Measurements from ENCODE around the gene PIK3AP1.

DNA sequence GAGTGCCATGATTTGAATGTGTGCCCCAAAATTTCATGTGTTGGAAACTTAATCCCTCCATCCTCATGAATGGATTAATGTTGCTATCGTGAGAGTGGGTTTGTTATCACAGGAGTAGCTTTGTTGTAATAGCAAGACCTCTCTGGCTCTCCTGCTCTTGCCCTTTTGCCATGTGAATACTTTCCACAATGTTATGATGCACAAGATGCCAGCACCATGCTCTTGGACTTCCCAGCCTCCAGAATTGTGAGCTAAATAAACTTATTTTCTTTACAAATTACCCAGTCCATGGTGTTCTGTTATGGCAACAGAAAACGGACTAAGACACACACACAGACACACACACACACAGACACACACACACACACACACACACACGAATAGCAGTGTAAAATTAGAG is 82.2 kb downstream of the PIK3AP1 start:
- TF ChIP-seq EZH2 (IDR thresholded peaks at IDR 0.05) (no peak), POLR2AphosphoS5 (IDR thresholded peaks at IDR 0.05; ENCODE audit: borderline replicate concordance, low read depth, low read length) (no peak), FOXP2 (optimal IDR thresholded peaks at IDR 0.05; ENCODE audit: control extremely low read depth, extremely low read length, insufficient read depth) (no peak)

All from SK-N-MC (cell line).